GM19455 (cell line): ENCODE measurements around the gene SUCNR1.
"Not testable (repeated sequence)": the region's sequence is repeated elsewhere in the genome, so short reads cannot be mapped to it uniquely, and the experiment has no call there.

Source experiments
- ATAC-seq: cut with Tn5 transposase; IDR thresholded peaks from one replicate; pipeline ENCODE4 v1.9.1; 2021; ENCODE audit not compliant: unreplicated experiment

Gene SUCNR1, protein sequence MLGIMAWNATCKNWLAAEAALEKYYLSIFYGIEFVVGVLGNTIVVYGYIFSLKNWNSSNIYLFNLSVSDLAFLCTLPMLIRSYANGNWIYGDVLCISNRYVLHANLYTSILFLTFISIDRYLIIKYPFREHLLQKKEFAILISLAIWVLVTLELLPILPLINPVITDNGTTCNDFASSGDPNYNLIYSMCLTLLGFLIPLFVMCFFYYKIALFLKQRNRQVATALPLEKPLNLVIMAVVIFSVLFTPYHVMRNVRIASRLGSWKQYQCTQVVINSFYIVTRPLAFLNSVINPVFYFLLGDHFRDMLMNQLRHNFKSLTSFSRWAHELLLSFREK

DNA sequence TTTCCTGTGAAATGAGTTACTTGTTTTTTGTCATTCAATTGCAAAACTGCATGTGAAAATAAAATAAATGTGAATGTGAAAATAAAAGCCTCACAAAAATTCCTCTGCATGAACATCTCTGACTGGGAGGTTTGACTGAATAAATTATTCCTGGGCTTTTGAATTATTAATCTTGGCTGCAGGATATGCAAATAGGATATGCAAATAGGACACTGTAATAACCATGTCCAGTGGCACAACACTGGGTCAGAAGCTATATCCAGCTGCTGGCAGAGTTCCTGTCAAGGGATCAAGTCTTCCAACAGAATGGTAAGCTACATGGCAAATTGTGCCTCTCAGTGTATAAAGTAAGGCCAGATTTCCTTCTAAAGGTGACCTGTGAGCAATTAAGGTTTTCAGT lies at the start of gene SUCNR1:
Gene SUCNR1 (plus strand): TSS at position 246 of the 400 bp plus-strand sequence. CDS start 6,250 bp downstream, outside the sequence.
- no peak for ATAC-seq

- ATAC-seq = no peak
These were observed 45.6 kb upstream of the SUCNR1 start for GRCh38 chr3:151827816-151828215.

- no peak for ATAC-seq
These were observed 37.5 kb upstream of the SUCNR1 start for GRCh38 chr3:151835751-151836525.

GRCh38 chr3:151837057-151837456 lies 36.4 kb upstream of the SUCNR1 start:
- ATAC-seq = no peak

- peak; percentile 66 for ATAC-seq
These were observed 34.7 kb upstream of the SUCNR1 start for GRCh38 chr3:151838574-151839312.

GRCh38 chr3:151839313-151839631 lies 34.2 kb upstream of the SUCNR1 start:
- ATAC-seq = no peak

DNA sequence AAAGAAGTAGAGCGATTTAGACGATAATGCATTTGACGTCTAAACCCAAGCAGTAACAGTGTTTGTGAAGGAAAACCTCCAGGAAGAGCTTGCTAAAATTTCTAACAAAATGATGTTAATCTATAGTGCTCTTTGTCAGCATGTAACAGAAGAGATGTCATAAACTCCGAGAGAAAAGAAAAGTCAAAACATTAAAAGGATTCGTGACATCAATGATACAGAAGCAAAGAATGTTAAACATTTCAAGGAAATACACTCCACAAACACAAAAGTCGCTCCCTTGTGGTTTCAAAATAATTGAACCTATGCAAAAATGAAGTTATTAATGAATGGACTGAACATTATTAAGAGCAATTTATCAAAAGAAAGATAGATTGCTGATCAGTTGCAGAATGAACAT lies 31.6 kb upstream of the SUCNR1 start:
- ATAC-seq = no peak

DNA sequence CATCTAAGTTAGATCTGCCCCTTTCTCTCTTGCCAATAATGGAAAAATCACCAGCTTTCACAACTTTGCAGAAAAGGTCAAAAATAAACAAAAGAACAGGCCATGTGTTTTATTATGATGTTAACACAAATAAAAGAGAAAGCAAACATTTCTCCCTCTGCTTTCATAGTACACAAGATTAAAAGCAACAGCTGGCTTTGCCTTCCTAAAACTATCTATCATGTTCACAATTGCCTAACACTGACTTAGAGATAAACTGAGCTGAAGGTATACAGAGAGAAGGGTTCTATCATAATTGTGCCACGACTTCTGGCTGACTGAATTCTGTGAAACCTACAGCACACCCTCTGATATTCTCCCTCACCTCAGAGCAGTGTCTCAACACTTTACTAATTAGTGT lies 30.2 kb upstream of the SUCNR1 start:
- ATAC-seq = no peak

GRCh38 chr3:151845306-151845905 lies 28.0 kb upstream of the SUCNR1 start:
- no peak for ATAC-seq

DNA sequence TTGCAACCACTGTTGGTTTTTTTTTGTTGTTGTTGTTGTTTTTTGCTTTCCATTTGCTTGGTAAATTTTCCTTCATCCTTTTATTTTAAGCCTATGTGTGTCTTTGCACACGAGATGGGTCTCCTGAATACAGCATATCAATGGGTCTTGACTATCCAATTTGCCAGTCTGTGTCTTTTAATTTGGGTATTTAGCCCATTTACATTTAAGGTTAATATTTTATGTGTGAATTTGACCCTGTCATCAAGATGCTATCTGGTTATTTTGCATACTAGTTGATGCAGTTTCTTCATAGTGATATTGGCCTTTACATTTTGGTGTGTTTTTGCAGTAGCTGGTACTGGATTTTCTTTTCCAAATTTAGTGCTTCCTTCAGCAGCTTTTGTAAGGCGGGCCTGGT lies 23.4 kb upstream of the SUCNR1 start:
- not testable (repeated sequence) for ATAC-seq

DNA sequence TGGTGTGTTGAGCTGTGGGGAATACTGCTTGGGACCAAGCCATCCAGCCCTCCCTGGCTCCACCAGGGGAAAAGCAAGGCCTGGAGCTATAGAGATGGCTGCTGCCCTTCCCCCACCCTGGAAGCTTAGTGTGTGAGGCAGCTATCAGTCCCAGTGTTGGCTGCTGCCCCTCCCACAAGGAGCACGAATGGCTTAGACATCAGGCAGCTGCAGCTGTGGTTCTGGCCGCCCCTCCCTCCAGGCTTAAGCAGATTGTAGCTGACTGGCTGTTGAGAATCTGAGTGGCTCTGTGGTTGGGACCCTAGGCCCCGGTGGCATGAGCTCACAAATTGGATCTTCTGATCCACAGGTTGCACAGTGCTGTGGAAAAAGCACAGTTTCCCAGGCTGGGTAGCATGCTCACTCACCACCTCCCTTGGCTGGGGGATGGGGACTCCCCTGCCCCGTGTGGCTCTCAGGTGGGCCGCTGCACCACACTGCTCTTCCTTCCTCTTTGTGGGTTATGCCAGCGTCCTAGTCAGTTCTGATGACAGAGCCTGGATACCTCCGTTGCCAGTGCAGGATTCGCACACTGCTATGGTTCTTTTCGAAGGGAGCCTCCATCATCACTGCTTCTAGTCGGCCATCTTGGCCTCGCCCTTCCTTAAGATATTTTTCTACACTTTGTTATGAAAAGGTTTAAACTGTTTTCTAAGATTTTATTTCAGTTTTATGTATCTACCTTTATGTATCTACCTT lies 21.2 kb upstream of the SUCNR1 start:
- ATAC-seq = no peak

DNA sequence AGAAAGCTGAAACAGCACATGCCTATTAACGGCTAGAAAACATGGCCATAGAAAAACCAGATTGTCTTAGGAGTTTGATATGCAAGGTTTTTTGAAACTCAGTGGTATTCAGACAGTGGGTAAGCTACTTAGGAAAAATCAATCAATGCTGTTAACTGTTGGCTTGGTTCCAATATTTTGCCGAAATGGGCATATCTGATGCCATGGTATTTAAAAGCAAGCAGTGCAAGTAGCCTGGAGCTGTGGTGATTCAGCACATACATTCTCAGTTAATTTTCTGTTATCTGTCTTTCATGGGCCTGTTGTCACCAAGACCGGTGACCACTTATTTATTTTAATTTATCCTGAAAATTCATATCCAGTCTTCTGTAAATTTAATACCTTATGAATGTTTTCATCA lies 17.3 kb upstream of the SUCNR1 start:
- ATAC-seq = no peak

- ATAC-seq = no peak
These were observed 16.8 kb upstream of the SUCNR1 start for GRCh38 chr3:151856641-151857040.

DNA sequence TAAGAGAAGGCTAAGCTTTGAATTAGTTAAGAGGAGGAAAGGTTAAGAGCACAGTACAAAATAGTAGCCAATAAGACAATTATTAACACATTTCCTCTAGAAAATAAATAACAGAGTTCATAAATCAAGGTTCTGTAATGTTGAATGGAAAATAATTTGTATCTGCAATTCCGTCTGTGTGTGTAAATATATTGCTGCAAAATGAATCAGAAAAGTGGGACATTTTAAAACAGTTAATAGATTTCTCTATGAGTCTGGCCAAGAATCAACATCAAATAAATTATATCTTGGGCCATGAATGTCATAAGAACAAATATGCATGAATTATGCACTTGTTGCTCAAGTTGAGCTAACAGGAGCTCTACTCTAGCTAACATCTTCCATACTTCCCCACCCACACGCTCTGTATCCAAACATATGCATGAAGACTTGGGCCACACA lies 14.2 kb upstream of the SUCNR1 start:
- ATAC-seq = no peak

DNA sequence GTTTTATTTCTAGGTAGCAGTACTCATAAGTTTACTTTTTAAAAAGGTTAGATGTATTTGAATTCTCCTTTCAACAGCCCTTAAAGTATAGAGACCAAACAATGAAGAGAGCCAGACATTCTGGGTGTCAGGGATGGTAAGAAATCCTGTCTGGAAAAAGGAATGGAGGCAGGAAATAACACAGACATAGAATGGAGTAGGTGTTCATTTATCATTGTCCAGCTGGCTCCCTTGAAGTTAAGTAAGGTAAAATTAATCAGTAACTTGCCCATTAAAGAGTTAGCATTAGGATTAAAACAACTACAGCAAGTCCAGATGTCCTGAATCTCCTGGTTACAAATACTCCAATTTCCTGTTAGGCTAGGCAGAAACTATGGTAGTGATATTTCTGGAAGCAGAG lies 13.5 kb upstream of the SUCNR1 start:
- no peak for ATAC-seq

DNA sequence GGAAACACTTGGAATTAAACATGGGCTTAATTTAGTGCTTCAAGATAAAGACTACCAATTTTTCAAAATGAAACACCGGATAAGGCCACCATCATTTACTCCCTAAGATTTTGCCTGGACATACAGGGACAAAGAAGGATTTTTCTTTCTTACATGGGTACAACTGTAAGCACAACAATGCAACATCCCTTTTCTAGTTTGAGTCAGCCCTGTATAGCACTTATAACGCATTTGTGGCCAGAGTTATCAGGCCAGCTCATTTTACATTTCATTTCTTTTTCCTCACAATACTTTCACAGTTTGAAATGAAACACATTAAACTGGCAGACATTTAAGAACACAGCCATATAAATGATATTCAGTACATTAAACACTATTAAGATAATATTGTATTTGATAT lies 9.8 kb upstream of the SUCNR1 start:
- ATAC-seq = no peak

DNA sequence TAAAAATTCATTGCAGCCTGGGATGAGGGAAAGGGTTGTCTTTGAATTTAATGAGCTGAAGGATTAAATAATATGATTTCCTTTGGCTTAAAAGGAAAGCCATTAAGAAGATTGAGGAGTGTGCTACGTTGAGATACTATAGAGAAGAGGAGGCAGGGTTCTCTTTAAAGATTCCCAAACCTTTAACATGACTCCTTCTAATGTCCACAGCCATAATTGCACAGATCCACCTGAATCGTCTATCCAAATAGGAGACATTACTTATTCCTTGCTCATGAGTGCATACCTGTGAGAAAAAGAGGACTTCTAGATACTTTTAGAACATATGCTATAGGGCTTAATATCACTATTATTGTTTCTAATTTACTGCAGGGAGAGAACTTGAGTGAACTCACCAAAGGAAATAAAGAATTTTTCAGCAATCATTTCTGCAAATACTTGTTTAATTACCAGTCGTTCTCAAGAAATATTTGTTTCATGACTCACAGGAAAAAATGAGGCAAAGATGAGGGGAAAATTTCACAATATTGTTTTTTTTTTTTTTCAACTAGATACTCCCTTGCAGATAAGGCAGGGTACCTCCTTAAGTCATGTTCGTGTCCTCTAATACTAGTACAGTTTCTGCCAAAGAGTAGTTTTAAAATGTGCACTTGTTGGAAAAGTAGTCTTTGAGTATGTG lies 8.9 kb upstream of the SUCNR1 start:
- no peak for ATAC-seq

DNA sequence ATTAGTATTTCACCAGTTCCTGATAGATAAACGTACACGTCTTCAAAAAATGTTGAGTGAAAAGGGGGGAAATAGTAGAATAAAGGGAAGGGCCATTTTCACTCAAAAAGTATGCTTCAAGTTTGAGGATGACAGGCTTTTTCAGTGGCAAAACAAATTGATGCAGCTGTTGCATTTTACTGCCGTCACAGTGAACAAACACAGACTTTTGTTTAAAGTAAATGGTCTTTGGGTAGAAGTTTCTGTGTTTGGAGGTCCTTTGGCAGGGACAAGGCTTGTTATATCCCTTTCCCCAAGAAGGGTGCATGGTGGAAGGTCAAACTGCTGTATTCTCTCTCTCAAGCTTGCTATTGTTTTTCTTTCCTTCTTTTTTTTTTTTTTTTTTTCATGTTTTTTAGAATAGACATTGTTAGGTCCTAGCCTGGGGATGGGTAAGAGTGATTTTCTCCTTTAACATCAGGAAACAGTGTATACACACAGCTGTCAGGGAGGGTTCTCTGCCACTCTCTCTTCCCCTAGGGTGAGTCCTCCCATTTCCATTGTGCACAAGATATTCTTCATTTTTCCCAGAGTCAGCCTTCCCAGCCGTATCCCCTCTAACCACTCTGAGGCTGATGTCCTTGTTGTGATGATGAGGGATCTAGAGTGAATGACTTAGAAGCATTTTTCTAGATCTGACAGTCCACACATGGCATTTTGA lies 6.6 kb upstream of the SUCNR1 start:
- no peak for ATAC-seq

DNA sequence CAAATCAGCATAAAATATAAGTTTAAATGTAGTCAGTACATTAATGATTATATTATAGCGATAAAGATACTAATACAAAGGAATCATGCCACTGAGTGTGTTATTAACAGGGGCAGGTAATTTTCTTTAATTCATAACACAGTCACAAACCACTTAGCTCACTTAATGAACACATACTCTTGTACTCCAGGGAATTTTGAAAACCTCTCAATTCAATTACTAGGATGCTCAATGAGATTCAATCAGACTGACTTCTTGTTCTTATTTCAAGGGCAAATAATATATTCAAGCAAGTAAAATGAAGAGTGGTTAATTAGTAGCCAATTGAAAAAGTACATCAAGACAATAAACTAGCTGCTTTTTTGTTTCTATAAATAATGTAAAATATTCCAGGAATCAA lies 5.8 kb upstream of the SUCNR1 start:
- no peak for ATAC-seq

- no peak for ATAC-seq
These were observed 4.3 kb upstream of the SUCNR1 start for GRCh38 chr3:151869181-151869580.
